Right lobe of liver (tissue), 6 donors: ENCODE data around the gene ASB3. TPM values are rescaled to one million over a fixed set of nuclear protein-coding genes. Genes with fewer than 3 reads are reported as not detected.
"Not testable (repeated sequence)": the region's sequence is repeated elsewhere in the genome, so short reads cannot be mapped to it uniquely, and the experiment has no call there.

Source experiments
- ATAC-seq, 4 donors: fragments of 200-7000 bp; cut with Tn5 transposase; one replicate each; pipeline ENCODE4 v1.9.1; 2020; ENCODE audit warnings: mild to moderate bottlenecking in 4 of 4, moderate library complexity in 4 of 4
- DNase-seq, 3 donors: peaks; one replicate each; pipeline ENCODE4 v3.0.0-alpha.2; 2020
- H3K27ac ChIP-seq, 3 donors: fragments of 200-600 bp; one replicate each; pipeline ENCODE4 v1.8.0; 2022
- H3K27me3 ChIP-seq, 2 donors: fragments of 200-600 bp; one replicate each; pipeline ENCODE4 v1.8.0; 2022
- H3K36me3 ChIP-seq, 4 donors: fragments of 200-600 bp; sonication (generic) in 1 of 4; one replicate each; pipeline versions ENCODE4 v1.5.1 to v1.8.0; 2017 to 2022; ENCODE audit warnings: control low read depth in 1 of 4
- H3K4me1 ChIP-seq, 4 donors: fragments of 200-600 bp; sonication (generic) in 1 of 4; one replicate each; pipeline versions ENCODE4 v1.5.1 to v1.8.0; 2017 to 2022; ENCODE audit warnings: control low read depth in 1 of 4
- H3K4me3 ChIP-seq, 3 donors: fragments of 200-600 bp; one replicate each; pipeline ENCODE4 v1.8.0; 2022
- H3K9me3 ChIP-seq, 4 donors: fragments of 200-600 bp; sonication (generic) in 1 of 4; one replicate each; pipeline versions ENCODE4 v1.5.1 to v1.8.0; 2017 to 2022; ENCODE audit warnings: control low read depth in 1 of 4
- POLR2A ChIP-seq: fragments of 450-650 bp; IDR thresholded peaks from one replicate; pipeline ENCODE4 v1.6.1; 2017; ENCODE audit warnings: antibody characterized with exemption, mild to moderate bottlenecking
- WGBS: methylation state at CpG from one replicate; pipeline ENCODE4 v1.1.6; 2018; ENCODE audit warnings: low coverage, low lambda C conversion rate; ENCODE audit not compliant: insufficient coverage; ENCODE audit errors: missing lambda C conversion rate; 5-methylcytosine and 5-hydroxymethylcytosine counted together
- intact Hi-C, 2 donors: fragments of 100-400 bp; cut with DNase I; formaldehyde crosslinking; loops; one replicate each; pipeline versions ENCODE4 v1.11.2 to v1.14.1; 2022
- long read RNA-seq: library from polyadenylated mRNA; unstranded; transcript quantifications from one replicate; pipeline ENCODE4 v2.0.0, GENCODE V29; 2019
- total RNA-seq, 6 experiments: library from RNA; depleted of rRNA in 2 of 6; stranded (reverse); fragments of >200 nt in 2 of 6; fragmentation: NEBNext Ultra II Directional in 3 of 6; extraction: Animal tissue kit (Norgen Biotek cat#: 25700) in 3 of 6; gene quantifications; one replicate each; pipeline versions ENCODE4 v1.1.0 to v1.2.4, GENCODE V29; 2016 to 2023
- TF ChIP-seq, protein P1 (sequence below), 4 donors: fragments of 200-600 bp in 3 of 4; fragments of 450-650 bp in 1 of 4; IDR thresholded peaks; one replicate each; pipeline versions ENCODE4 v1.5.1 to v1.8.0; 2016 to 2022; ENCODE audit warnings: antibody characterized with exemption in 4 of 4, mild to moderate bottlenecking in 2 of 4
- donor health status: DM: no; HTN: yes; CAD: no.
- donor health status: DM: no; HTN: no; CAD: no.
- donor health status: DM: no; HTN: no; CAD: no.
- donor health status: DM: no; HTN: yes; CAD: no.
- donor health status: DM: no; HTN: yes; CAD: no.

The ASB3 gene, protein sequence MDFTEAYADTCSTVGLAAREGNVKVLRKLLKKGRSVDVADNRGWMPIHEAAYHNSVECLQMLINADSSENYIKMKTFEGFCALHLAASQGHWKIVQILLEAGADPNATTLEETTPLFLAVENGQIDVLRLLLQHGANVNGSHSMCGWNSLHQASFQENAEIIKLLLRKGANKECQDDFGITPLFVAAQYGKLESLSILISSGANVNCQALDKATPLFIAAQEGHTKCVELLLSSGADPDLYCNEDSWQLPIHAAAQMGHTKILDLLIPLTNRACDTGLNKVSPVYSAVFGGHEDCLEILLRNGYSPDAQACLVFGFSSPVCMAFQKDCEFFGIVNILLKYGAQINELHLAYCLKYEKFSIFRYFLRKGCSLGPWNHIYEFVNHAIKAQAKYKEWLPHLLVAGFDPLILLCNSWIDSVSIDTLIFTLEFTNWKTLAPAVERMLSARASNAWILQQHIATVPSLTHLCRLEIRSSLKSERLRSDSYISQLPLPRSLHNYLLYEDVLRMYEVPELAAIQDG
- total RNA-seq, result 1 to 10 TPM; 3.6 to 8.4 (median 5.3) TPM
- long read RNA-seq, partial matches to known transcripts, result 0 of 2 reads
- long read RNA-seq, other reads (novel, unspliced or antisense), result 1 of 2 reads

DNA sequence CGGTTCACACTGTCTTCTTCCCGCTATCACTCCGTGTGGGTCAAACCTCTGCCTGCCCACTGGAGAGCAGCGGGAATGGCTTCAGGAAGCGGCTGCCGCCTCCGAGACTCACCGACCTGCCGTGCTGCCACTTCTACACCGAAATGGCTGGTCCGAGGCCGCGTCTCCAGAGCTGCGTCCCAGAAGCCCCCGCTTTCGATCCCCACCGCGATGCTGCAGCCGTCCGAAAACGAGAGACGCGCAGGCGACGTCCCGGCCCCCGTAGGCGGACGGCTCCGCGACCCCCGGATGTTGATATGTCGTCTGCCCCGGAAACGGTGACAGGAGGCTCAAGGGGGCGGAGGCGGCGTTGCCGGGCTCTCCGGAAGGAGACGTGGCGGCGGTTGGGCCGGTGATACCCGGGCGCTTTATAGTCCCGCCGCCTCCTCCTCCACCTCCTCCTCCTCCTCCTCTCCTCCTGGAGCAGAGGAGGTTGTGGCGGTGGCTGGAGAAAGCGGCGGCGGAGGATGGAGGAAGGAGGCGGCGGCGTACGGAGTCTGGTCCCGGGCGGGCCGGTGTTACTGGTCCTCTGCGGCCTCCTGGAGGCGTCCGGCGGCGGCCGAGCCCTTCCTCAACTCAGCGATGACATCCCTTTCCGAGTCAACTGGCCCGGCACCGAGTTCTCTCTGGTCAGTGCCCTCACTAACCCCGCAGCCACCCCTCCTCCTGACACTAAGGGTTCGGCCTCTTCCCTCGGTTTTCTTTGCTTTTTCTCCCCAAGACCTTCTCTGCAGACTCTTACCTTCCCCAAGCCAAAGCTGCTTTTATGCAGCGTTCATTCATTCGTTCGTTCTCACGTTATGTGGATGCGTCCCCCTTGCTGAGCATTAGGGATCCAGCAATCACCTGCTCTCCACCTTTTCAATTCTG is at the start of gene ASB3, which contains the start of gene ERLEC1:
ASB3 (minus strand) TSS at position 249 of the 909 bp plus-strand sequence. CDS start 21,381 bp downstream, outside the sequence.
ERLEC1 (plus strand) TSS at position 340 of the 909 bp plus-strand sequence; CDS start at position 507, 167 bp downstream.
- no peaks in the 10 kb centered on the region for H3K36me3 ChIP-seq
- no peaks in the 10 kb centered on the region for H3K27me3 ChIP-seq
- peak; percentile 97 to 98 (median 98) for ATAC-seq
- no peaks in the 10 kb centered on the region for H3K9me3 ChIP-seq
- intact Hi-C loops, result no loop called here
- TF ChIP-seq, protein P1, sequence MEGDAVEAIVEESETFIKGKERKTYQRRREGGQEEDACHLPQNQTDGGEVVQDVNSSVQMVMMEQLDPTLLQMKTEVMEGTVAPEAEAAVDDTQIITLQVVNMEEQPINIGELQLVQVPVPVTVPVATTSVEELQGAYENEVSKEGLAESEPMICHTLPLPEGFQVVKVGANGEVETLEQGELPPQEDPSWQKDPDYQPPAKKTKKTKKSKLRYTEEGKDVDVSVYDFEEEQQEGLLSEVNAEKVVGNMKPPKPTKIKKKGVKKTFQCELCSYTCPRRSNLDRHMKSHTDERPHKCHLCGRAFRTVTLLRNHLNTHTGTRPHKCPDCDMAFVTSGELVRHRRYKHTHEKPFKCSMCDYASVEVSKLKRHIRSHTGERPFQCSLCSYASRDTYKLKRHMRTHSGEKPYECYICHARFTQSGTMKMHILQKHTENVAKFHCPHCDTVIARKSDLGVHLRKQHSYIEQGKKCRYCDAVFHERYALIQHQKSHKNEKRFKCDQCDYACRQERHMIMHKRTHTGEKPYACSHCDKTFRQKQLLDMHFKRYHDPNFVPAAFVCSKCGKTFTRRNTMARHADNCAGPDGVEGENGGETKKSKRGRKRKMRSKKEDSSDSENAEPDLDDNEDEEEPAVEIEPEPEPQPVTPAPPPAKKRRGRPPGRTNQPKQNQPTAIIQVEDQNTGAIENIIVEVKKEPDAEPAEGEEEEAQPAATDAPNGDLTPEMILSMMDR (IDR thresholded peaks at IDR 0.05), result no peak
- TF ChIP-seq POLR2A, result peak; percentile 53
- 0% methylated on average over 25 of the region's 77 CpGs for WGBS
- peak; percentile 92 to 93 (median 93) for DNase-seq
- H3K4me1 ChIP-seq, result peaks cover 0 to 25% (median 6%) of the 10 kb centered on the region in 4 donors
- peak within 1 kb of the TSS; percentile 93 to 98 (median 98) for H3K4me3 ChIP-seq
- peak within 1 kb of the TSS; percentile 61 to 79 (median 77) for H3K27ac ChIP-seq

DNA sequence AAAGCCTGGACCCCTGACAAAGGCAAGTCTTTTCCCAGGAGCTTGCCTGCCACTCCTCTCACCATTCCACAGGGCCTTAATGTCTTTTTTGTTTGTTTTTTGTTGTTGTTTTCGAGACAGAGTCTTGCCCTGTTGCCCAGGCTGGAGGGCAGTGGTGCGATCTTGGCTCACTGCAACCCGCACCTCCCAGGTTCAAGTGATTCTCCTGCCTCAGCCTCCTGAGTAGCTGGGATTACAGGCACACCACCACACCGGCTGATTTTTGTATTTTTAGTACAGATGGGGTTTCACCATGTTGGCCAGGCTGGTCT is 43.2 kb upstream of the ASB3 start:
- DNase-seq, H3K9me3 ChIP-seq, ATAC-seq, H3K27me3 ChIP-seq, intact Hi-C loops, H3K4me3 ChIP-seq, H3K36me3 ChIP-seq: not testable (repeated sequence)
- WGBS, result 91% methylated on average over 4 of the region's 4 CpGs
- peak overlapping the region in 2 of 3 donors; percentile 75 to 87 for H3K27ac ChIP-seq
- peaks cover 0 to 45% (median 19%) of the 10 kb centered on the region in 4 donors for H3K4me1 ChIP-seq

DNA sequence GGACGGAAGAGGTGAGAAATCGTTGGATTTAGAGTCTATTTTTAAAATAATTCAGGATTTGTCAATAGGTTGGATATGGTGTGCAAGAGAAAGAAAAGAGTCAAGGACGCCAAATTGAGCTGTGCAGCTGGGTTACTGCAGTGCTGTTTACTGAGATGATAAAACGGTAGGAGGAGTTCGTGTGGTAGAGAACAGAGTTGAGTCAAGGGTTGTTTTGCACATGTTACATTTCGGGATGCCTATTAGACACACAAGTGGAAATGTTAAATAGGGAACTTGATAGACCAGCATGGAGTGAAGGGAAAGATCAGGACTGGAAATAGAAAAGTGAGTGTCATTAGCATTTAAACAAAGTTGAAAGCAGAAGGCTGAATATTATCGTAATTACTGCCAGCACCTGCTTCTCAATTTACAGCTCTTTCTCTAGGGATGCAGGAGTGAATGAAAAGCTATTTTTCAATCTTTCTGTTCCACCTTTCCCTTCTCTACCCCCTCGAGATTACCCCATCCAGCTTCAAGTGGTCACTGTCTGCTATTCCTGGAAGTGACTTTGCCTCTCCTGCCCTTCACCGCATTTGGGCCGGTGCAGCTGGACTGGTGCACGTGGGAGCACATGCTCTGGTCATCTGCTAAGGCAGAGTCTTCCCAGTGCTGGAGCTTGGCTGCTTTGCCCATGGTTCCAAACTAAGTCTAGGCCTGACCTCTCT is 42.7 kb upstream of the ASB3 start:
- Histone ChIP-seq H3K9me3 (no peaks in the 10 kb centered on the region), H3K27ac (peak overlapping the region in 2 of 3 donors; percentile 75 to 87), H3K36me3 (peaks cover 0 to 3% (median 0%) of the 10 kb centered on the region in 4 donors), H3K4me3 (no peak overlapping the region), H3K27me3 (no peaks in the 10 kb centered on the region), H3K4me1 (peaks cover 0 to 45% (median 19%) of the 10 kb centered on the region in 4 donors)
- ATAC-seq (peak; percentile 67 to 86 (median 75)), DNase-seq (peak; percentile 36 to 84 (median 65))
- TF ChIP-seq, protein P1 (IDR thresholded peaks at IDR 0.05), result no peak
- TF ChIP-seq POLR2A, result no peak
- intact Hi-C loops, result no loop called here
- 53% methylated on average over 9 of the region's 11 CpGs for WGBS

DNA sequence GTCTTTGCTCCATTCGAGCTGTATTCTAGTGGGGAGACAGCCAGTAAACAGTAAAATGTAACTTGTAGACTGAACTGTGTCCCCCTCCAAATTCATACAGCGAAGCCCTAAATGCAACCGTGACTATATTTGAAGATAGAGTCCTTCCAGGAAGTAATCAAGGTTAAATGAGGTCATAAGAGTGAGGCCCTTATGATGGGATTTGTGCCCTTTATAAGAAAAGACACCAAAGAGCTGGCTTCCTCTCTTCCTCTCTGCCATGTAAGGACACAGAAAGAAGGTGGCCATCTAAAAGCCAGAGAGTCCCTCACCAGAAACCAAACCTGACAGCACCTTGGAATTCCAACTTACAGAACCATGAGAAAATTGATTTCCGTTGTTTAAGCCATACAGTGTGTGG is 41.6 kb upstream of the ASB3 start:
- H3K9me3 ChIP-seq, result no peaks in the 10 kb centered on the region
- no peak overlapping the region for H3K4me3 ChIP-seq
- no peak for ATAC-seq
- peaks cover 0 to 3% (median 0%) of the 10 kb centered on the region in 4 donors for H3K36me3 ChIP-seq
- H3K27me3 ChIP-seq, result no peaks in the 10 kb centered on the region
- 96% methylated on average over 4 of the region's 4 CpGs for WGBS
- DNase-seq, result no peak
- H3K4me1 ChIP-seq, result peaks cover 0 to 45% (median 19%) of the 10 kb centered on the region in 4 donors
- TF ChIP-seq, protein P1 (IDR thresholded peaks at IDR 0.05), result no peak
- no peak for TF ChIP-seq POLR2A
- H3K27ac ChIP-seq, result peak overlapping the region in 2 of 3 donors; percentile 75 to 87
- intact Hi-C loops, result no loop called here
